ENCODE results near the gene HLCS. TPM values are rescaled to one million over a fixed set of nuclear protein-coding genes. Genes with fewer than 3 reads are reported as not detected.

Gene HLCS
- total and polyA plus RNA-seq, 2 of the 8 experiments (the other 6 are each of a cell fraction or from before 2014, with no cell fraction given), result 4.7 to 12.2 TPM

GRCh38 chr21:36904093-36904666 is 62.3 kb downstream of the HLCS start:
- Histone ChIP-seq H2AK5ac (ENCODE audit: low read depth, low read length) (no peak overlapping the region), H2AFZ (ENCODE audit: low read length) (no peak overlapping the region), H2BK5ac (ENCODE audit: low read depth, low read length) (no peak overlapping the region), H3K4ac (replicated peaks; ENCODE audit: insufficient read length, low read depth, low read length) (no peak overlapping the region), H4K5ac (ENCODE audit: insufficient read length, low read depth, low read length) (no peak overlapping the region), H3K79me1 (ENCODE audit: low read depth, low read length) (no peaks in the 10 kb centered on the region), H3K56ac (replicated peaks; ENCODE audit: insufficient read length, low read depth, low read length) (no peak overlapping the region), H3K9ac (replicated peaks in 1 of 4; ENCODE audit: extremely low read depth in 1 of 4, low read depth in 3 of 4, low read length in 3 of 4) (no peak overlapping the region), H3K18ac (ENCODE audit: extremely low read depth, low read length) (no peak overlapping the region), H3K23ac (ENCODE audit: insufficient read length) (no peak overlapping the region), H2BK120ac (replicated peaks; ENCODE audit: low read depth, low read length) (no peak overlapping the region), H3K4me3 (ENCODE audit: extremely low read depth in 1 of 4, insufficient read depth in 2 of 4, low read depth in 3 of 4, low read length in 4 of 4) (no peak overlapping the region), H3K36me3 (ENCODE audit: control insufficient read depth in 2 of 4, insufficient read depth in 4 of 4, low read length in 3 of 4) (no peaks in the 10 kb centered on the region), H3K9me3 (ENCODE audit: insufficient read depth in 2 of 2, low read depth in 1 of 2, low read length in 1 of 2) (no peaks in the 10 kb centered on the region), H4K8ac (ENCODE audit: extremely low read depth, insufficient read depth, low read length) (no peak overlapping the region), H3K27ac (ENCODE audit: low read depth, low read length) (no peak overlapping the region), H3K27me3 (replicated peaks in 1 of 4; ENCODE audit: control insufficient read depth in 3 of 4, extremely low read depth in 1 of 4, insufficient read depth in 3 of 4, low read length in 3 of 4) (no peaks in the 10 kb centered on the region), H2BK12ac (ENCODE audit: low read depth, low read length) (no peak overlapping the region), H3K14ac (ENCODE audit: insufficient read length) (no peak overlapping the region), H2BK20ac (ENCODE audit: low read length) (no peak overlapping the region), H2BK15ac (ENCODE audit: low read length) (no peak overlapping the region), H3K4me1 (replicated peaks in 1 of 4; ENCODE audit: control insufficient read depth in 3 of 4, insufficient read depth in 4 of 4, low read length in 3 of 4) (no peaks in the 10 kb centered on the region), H3K79me2 (ENCODE audit: control insufficient read depth in 1 of 2, insufficient read depth in 2 of 2, low read length in 2 of 2) (no peaks in the 10 kb centered on the region), H3K4me2 (ENCODE audit: insufficient read depth in 1 of 2, low read depth in 2 of 2, low read length in 2 of 2) (no peak overlapping the region), H4K20me1 (replicated peaks in 1 of 2; ENCODE audit: control insufficient read depth in 1 of 2, insufficient read depth in 2 of 2, low read length in 2 of 2) (no peaks in the 10 kb centered on the region), H3K23me2 (ENCODE audit: low read depth, low read length) (no peaks in the 10 kb centered on the region; the same call in 1 of the 2 replicates), H4K91ac (replicated peaks; ENCODE audit: insufficient read length, low read length) (no peak overlapping the region)
- FAIRE-seq, result no peak
- POLR2A ChIA-PET (ENCODE audit: partially characterized antibody), result no interaction called here
- no peak for DNase-seq (ENCODE audit: low read depth in 1 of 2, low spot score in 2 of 2)
- 87% methylated on average over 3 of the region's 3 CpGs; no CpG with 5 or more reads in 1 of the 2 experiments for WGBS, 2 experiments (ENCODE audit: extremely low coverage in 1 of 2, insufficient coverage in 1 of 2, insufficient read length in 1 of 2, insufficient replicate concordance in 2 of 2, low coverage in 1 of 2, low lambda C conversion rate in 2 of 2, missing lambda C conversion rate in 1 of 2)
- CTCF ChIA-PET (ENCODE audit: partially characterized antibody), result interaction anchor here (0.6 to 1.3 kb wide), 2 partner anchors 13 to 23 kb away, joined by 3 read pairs; no protein-coding TSS in a partner anchor
- no peak for TF ChIP-seq ATF3 (IDR thresholded peaks at IDR 0.05; ENCODE audit: insufficient read depth, low read depth, low read length)
- TF ChIP-seq MAX (IDR thresholded peaks at IDR 0.05), result no peak
- no peak for TF ChIP-seq SP2 (IDR thresholded peaks at IDR 0.05; ENCODE audit: low read length)
- TF ChIP-seq FOSL1 (IDR thresholded peaks at IDR 0.05; ENCODE audit: insufficient read depth, low read depth, low read length), result no peak
- no peak for TF ChIP-seq TCF12 (IDR thresholded peaks at IDR 0.05; ENCODE audit: low read depth, low read length)
- no peak for TF ChIP-seq RAD21 (IDR thresholded peaks at IDR 0.05 in 1 of 2, conservative IDR thresholded peaks at IDR 0.05 in 1 of 2; ENCODE audit: low read depth in 2 of 2, low read length in 2 of 2)
- TF ChIP-seq KDM1A (IDR thresholded peaks at IDR 0.05; ENCODE audit: borderline replicate concordance, low read length), result no peak
- no peak for TF ChIP-seq KDM5A (IDR thresholded peaks at IDR 0.05; ENCODE audit: low read length)
- no peak for TF ChIP-seq EGR1 (IDR thresholded peaks at IDR 0.05; ENCODE audit: borderline replicate concordance, low read depth, low read length)
- TF ChIP-seq GTF2F1 (IDR thresholded peaks at IDR 0.05; ENCODE audit: borderline replicate concordance, low read depth, low read length), result no peak
- TF ChIP-seq SP1 (IDR thresholded peaks at IDR 0.05; ENCODE audit: low read depth, low read length), result no peak
- TF ChIP-seq MAFK (IDR thresholded peaks at IDR 0.05; ENCODE audit: low read depth, low read length), result no peak
- no peak for TF ChIP-seq CHD2 (IDR thresholded peaks at IDR 0.05; ENCODE audit: low read length)

Measured in H1 (cell line).